HG02938 (cell line): ENCODE measurements around the gene HOTAIR.

ENCODE experiments used
- ATAC-seq: cut with Tn5 transposase; IDR thresholded peaks from one replicate; pipeline ENCODE4 v1.9.1; 2021; ENCODE audit warnings: mild to moderate bottlenecking, moderate library complexity; ENCODE audit not compliant: unreplicated experiment

HOTAIR gene

GRCh38 chr12:53949631-53950436 lies 24.9 kb downstream of the HOTAIR start:
- ATAC-seq, result no peak

DNA sequence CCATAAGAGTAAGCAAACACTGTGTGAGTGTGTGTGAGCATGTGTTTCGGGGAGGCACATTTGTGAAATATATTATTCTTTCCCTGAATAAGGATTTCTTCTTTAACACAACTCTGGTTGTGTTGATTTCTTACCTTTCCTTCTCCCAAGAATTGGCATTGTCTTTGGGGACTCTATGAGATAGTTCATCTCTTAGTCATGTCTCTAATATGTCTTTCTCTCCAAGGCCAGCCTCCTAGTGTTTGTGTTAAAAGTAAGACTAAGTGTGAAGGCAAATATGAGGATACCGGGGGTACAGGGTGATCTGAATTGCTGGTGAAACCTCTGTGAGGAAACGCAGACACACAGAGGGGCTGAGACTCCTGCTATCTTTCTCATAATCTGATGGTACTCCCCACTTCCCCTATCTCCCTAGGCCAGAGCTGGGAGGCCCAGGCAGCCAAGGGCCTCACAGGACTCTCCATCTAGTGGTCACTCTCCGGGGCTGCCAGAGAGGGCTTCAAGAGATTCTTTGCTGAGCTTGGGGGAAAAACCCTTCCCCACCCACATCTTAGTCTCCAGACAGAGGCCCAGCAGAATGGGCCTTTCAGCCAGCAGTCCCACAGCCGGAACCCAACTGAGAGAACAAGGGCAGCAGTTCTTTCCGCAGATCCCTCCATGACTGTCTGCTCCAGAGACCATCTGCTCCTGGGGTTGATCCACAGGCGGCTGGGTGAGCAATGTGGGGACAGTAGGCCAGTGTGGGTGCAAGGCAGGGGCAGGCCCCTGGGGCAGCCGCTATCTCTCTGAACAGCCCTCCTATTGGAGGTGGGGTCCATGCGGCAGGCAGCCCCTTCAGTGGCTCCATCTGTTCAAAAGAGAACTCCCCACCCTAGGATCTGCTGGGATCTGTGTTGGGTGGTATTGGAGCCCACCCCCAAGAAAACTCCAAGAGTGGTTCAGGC lies 25.8 kb downstream of the HOTAIR start:
- no peak for ATAC-seq

- no peak for ATAC-seq
Observed at GRCh38 chr12:53947743-53948142, 27.0 kb downstream of the HOTAIR start.

DNA sequence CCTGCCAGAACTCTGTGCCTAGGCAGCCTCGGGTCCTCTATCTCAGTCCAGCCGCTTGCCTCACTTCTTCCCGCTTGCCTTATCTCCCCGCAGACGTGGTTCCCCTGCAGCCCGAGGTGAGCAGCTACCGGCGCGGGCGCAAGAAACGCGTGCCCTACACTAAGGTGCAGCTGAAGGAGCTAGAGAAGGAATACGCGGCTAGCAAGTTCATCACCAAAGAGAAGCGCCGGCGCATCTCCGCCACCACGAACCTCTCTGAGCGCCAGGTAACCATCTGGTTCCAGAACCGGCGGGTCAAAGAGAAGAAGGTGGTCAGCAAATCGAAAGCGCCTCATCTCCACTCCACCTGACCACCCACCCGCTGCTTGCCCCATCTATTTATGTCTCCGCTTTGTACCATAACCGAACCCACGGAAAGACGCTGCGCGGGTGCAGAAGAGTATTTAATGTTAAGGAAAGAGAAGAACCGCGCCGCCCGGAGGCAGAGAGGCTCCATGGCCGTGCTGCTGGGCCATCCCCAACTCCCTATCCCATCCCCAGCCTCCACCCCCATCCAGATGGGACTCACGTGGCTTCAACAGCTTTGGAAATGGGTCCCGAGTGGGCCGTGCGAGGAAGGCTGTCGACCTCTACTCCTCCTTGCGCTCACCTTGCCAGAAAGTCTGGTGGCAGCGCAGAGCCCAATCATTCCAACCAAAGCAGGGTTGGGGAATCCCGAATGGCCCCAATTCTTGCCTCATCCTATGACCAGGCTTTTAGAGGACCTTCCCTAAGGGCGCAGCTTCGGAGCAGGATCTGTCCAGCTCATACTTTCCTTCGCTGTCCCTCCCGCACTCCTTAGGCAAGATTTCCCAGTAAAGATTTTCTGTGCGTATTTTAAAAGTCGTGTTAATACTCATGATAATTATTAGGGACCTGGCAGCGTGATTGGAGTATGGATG lies 29.6 kb downstream of the HOTAIR start:
- ATAC-seq, result no peak

DNA sequence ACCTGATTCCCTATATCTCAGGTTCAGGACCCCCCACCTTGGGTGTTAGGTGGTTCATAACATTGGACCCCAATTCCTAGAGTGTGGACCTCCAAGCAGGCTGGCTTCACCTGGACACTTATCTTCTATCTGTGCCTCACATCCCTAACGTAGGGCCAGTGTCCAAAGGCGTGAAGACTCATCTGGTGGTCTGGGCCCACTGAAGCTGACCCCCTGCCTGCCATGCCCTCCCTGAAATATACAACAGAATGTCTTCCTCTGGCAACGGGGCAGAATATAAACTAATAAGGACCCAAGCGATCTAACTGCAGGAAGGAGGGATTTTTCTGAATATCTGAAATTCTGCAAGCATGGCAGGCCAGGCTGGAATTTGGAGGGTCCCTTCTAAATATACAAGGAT lies 30.5 kb downstream of the HOTAIR start:
- ATAC-seq, result no peak

DNA sequence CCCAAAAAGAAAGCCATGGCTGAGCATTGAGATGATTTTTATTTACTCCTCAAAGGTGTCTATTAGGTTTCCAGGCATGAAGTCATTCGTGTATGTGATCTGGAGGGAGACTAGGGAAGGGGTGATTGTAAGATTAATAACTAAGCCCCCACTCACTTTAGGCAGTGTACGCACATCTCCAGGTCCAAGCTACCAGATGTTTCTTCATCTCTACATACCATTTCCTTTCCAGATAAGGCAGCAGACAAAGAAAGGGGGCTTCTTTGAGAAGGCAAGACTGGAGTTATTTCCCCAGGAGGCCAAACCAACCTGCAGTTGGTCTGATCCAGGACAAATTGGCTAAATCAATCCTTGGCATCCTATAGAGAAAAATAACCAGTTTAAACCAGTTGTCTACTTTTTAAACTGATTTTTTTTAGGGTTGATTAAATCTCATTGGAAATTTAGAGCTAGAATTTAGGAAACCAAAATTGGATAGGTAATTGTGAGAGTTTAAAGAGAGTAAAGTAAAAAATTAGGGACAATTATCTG lies 32.2 kb downstream of the HOTAIR start:
- no peak for ATAC-seq

DNA sequence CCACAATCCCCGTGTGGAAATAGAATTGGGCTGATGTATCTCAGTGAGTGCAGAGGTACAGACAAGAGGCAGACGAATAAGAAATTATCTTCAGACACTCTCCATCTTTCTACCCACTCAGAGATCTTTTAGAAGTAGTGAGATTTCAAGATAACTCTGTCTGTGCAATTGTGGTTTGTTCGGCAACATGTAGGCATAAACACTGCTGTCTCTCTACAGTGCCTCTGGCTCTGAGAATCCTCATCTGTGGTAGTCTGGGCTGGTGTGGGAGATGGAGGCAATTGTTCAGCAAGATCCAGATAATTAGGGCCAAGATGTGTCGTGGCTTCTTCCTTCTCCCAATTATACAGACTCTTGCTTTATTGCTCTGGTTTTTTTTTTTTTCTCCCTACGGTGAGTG lies 33.0 kb downstream of the HOTAIR start:
- ATAC-seq, result no peak

GRCh38 chr12:53941187-53941586 lies 33.6 kb downstream of the HOTAIR start:
- no peak for ATAC-seq

DNA sequence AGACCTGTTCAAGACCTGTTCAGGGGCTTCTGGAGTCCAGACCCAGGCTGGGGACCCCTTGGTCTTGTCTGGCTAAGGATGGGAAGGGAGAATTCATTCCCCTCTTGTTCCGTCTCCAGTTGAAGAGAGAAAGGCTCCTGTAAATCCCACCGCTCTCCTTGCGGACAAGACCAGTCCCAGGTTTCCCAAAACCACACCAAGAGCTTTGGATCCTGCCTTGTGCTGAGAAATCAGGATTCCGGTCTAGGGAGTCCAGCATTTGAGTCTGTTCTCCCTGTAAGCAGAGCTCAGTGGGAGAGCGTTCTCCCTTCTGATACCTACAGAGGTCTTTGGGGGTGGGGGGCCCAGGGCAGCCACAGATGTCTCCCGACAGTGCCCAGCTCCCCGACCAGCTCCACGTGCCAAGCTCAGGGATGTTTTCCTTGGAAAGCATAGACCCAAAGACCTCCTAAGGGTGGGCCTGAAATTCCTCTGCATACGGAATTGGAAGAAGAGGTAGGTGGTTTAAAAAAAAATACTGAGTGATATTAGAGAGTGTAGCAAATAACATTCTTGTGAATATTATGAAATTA lies 34.2 kb downstream of the HOTAIR start:
- ATAC-seq, result no peak

- ATAC-seq, result no peak
Observed at GRCh38 chr12:53939141-53940108, 35.3 kb downstream of the HOTAIR start.

GRCh38 chr12:53938326-53939140 lies 36.2 kb downstream of the HOTAIR start, which contains the start of gene HOXC13:
Gene HOXC13 (plus strand): TSS chr12:53938831. CDS start chr12:53938907, 76 bp downstream.
- no peak for ATAC-seq

- ATAC-seq, result no peak
Observed at GRCh38 chr12:53937596-53938325, 37.0 kb downstream of the HOTAIR start.

DNA sequence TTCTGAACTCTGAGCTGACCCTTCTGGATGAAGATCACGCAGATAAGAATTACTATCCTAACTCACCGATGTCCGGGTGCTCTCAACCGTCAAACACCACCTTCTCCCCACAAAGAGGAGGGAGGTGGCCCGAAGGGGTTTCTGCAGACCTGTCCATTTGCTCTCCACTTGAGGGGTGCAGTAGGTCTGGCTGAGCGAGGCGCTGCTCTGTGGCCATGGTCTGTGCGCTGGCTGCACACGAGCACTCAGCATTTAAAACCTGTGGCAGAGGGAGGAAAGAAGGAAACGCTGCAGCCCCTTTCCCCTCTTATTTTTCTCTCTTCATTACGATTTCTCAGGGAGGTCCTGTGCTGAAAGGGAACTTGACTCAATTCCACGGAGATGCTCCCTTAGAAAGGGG lies 37.7 kb downstream of the HOTAIR start:
- ATAC-seq, result no peak

DNA sequence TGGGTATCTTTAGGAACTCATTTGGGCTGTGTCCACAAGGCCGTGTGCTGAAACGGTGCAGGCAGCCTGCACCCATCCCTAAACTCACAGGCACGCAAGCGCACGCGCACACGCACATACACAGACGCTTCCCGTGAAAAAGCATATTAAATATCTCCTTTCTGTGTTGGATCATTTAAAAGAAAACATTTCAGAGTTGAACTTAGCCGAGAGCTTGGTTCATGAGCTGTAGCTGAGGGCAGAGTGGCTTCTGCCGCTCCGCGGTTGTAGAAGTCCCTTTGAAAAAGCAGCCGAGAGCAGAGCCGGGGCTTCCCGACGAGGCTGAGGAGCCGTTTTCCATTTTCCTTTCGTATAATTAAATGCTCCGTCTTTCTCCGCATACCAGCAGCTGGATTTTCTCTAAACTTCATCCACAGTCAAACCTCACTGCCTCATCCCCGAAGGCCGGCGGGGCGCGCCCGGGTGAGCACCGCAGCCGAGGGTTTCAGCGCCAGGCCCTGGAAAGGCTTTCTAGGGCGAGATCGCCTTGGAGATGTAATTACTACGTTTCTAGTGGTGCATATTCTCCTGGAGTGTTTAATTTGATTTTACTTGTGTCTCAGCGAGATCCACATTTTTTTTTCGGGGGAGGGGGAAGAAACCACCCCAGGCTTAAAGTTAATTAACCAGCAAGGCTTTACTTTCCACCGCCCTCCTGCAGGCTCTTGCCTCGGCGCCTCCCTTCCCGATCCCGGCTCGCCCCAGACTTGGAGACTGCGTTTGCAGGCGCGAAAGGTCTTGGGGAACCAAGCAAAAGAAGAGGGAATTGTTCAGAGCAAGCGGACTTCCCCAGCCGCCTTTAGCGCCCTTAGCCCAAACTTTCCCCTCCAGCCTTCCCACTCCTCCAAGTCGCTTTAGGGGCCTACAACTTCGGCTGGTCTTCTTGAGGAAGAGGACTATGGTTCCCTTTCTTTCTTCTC lies 39.1 kb downstream of the HOTAIR start:
- ATAC-seq, result no peak

DNA sequence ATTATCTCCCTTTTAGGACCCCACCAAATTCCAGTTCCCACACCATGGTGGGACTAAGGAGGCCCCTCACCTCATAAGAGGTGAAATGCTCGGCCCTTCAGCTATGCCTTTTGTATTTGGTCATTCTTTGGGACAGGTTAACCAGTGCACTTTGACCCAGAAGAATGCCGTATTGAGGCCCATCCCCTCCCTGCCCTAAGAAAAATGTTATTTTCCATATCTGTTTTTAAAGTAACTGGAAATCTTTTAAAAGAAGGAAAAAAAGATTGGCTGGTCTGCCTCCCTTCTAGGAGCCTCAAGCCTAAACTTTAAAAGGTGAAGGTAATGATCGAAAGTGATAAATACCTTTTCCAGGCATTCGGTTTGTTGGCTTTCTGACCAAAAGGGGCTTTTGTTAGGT lies 41.8 kb downstream of the HOTAIR start:
- ATAC-seq, result no peak

- ATAC-seq, result no peak
Observed at GRCh38 chr12:53931844-53932581, 42.7 kb downstream of the HOTAIR start.
